ENCODE results near the gene NCKIPSD.

Gene NCKIPSD

DNA sequence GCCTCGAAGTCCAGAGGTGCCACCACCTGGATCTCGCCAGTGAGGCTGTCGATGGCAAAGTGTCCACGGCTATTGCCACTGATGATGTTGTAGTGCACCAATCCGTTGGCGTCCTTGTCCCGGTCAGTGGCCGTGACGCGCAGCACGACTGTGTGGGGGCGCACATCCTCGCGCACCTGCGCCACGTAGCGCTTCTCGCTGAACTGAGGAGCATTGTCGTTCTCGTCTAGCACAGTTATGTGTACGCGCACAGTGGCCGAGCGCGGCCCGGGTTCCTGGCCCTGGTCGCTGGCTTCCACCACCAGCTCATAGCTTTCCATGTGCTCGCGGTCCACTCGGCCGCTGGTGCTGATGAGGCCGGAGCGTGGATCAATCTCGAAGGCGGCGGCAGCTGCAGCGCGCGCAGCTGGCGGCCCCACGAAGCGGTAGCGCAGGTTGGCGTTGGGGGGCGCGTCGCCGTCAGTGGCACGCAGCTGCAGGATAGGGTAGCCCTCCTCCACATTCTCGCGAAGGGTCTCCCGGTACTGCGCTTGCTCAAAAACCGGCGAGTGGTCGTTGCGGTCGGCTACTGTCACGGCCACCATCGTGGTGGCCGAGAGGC, 24.8 kb downstream of the NCKIPSD start:
- no peak overlapping the region for H3K27ac ChIP-seq
- no peak for DNase-seq (ENCODE audit: low spot score)
- ChIA-PET CTCF (no interaction called here), POLR2A (ENCODE audit: low non-redundant PET) (no interaction called here)
- TF ChIP-seq, protein P1, sequence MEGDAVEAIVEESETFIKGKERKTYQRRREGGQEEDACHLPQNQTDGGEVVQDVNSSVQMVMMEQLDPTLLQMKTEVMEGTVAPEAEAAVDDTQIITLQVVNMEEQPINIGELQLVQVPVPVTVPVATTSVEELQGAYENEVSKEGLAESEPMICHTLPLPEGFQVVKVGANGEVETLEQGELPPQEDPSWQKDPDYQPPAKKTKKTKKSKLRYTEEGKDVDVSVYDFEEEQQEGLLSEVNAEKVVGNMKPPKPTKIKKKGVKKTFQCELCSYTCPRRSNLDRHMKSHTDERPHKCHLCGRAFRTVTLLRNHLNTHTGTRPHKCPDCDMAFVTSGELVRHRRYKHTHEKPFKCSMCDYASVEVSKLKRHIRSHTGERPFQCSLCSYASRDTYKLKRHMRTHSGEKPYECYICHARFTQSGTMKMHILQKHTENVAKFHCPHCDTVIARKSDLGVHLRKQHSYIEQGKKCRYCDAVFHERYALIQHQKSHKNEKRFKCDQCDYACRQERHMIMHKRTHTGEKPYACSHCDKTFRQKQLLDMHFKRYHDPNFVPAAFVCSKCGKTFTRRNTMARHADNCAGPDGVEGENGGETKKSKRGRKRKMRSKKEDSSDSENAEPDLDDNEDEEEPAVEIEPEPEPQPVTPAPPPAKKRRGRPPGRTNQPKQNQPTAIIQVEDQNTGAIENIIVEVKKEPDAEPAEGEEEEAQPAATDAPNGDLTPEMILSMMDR (conservative IDR thresholded peaks at IDR 0.05; ENCODE audit: low read depth) = no peak

DNA sequence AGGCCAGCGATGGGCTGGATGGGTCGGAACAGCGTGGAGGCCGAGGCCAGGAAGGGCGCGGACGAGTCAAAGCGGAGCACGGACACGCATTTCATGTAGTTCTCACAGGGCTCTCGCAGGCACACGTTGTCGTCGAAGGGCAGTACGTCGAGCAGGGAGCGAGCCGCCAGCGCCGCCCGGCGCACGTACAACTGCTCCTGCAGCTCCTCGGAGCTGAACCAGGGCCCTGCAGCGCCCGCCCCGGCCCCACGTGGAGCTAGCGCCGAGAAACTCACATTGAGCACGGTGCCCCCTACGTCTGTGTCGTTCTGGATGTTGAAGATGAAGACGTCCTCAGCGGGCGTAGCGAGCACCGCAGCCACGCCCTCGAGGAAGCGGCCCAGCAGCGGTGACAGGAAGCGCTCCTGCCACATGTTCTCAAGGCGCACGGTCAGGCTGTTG, 28.9 kb downstream of the NCKIPSD start:
- TF ChIP-seq, protein P1 (conservative IDR thresholded peaks at IDR 0.05; ENCODE audit: low read depth) = no peak
- H3K27ac ChIP-seq = peak overlapping the region; percentile 86
- no peak for DNase-seq (ENCODE audit: low spot score)
- POLR2A ChIA-PET (ENCODE audit: low non-redundant PET) = no interaction called here
- CTCF ChIA-PET = interaction anchor here (1.0 kb wide), 1 partner anchor 23 kb away, joined by 3 read pairs; no protein-coding TSS in a partner anchor

DNA sequence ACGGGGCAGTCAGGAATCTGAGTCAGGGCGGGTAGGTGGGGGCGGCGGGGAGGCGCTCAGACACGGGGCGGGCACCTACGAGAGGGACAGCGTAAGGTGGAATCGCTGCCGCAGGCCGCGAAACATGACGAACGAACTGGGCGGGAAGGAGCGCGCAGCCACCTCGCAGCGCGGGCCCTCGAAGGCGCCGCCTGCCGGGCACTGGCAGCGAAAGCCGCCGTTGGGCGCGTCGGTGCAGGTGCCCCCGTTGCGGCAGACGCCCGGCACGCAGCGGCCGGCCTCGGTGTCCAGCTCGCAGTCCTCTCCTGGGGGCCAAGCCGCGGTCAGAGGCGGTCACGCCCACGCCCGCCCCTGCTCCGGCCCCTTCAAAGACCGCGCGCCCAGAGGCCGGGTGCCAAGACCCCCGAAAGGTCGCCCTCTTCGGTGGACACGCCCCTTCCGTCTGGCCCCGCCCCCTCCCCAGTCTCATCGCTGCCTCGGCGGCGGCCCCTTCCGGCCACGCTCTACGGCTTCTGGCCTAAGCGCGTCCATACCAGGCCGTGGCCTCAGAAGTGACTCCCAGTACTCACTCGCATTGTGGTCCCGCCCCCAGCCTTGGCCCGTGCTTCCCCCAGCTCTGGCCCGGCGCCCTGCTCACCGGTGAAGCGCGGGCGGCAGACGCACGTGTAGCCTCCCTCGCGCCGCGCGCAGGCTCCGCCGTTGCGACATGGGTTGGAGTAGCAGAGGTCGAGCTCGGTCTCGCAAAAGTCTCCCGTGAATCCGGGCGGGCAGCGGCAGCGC, 29.5 kb downstream of the NCKIPSD start:
- TF ChIP-seq, protein P1 (conservative IDR thresholded peaks at IDR 0.05; ENCODE audit: low read depth) = peak; percentile 82
- POLR2A ChIA-PET (ENCODE audit: low non-redundant PET) = no interaction called here
- CTCF ChIA-PET = interaction anchor here (0.6 to 1.0 kb wide), 2 partner anchors 23 to 326 kb away, joined by 3 read pairs; no protein-coding TSS in a partner anchor
- peak; percentile 85 for DNase-seq (ENCODE audit: low spot score)
- peak overlapping the region; percentile 86 for H3K27ac ChIP-seq

DNA sequence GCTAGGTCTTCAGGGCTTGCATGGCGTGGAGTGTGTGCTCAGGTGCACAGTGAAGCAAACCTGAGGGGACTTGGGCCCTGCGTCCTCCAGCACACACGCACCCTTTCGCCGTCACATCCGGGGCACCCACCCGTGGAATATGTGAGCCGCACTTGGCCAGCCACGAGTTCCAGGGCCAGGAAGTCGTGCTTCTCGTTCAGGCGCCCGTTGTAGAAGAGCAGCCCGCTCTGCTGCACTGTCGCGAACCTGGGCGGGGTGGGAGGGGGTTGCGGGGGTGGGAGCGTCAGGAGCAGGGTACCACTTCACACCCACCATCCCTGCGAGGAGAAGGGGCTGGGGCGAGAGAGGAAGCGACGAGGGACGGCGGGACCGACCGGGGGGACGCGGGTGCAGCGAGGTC, 30.1 kb downstream of the NCKIPSD start:
- ChIA-PET CTCF (interaction anchor here (0.6 kb wide), 2 partner anchors 10 to 325 kb away, joined by 3 read pairs; no protein-coding TSS in a partner anchor), POLR2A (ENCODE audit: low non-redundant PET) (no interaction called here)
- no peak for DNase-seq (ENCODE audit: low spot score)
- peak overlapping the region; percentile 86 for H3K27ac ChIP-seq
- TF ChIP-seq, protein P1 (conservative IDR thresholded peaks at IDR 0.05; ENCODE audit: low read depth) = no peak

DNA sequence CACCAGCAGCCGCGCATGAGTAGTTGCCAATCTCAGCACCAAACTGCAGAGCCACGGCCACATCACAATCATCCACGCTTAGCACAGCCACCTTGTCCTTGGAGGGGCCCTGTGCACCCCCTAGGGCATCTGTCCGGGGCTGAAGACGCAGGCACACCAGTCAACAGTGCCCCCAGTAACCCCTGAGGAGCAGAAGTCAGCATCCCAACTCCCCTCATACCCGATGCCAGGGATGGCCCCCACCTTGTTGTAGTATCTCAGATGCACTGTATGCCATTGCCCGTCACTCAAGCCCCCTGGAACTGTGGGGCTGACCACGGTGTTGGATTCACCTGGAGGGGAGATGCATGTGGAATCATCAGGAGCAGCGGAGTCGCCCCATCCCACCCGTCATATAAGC, 30.7 kb downstream of the NCKIPSD start:
- POLR2A ChIA-PET (ENCODE audit: low non-redundant PET) = no interaction called here
- peak overlapping the region; percentile 86 for H3K27ac ChIP-seq
- CTCF ChIA-PET = interaction anchor here (0.6 kb wide), 1 partner anchor 11 kb away, joined by 3 read pairs; no protein-coding TSS in a partner anchor
- TF ChIP-seq, protein P1 (conservative IDR thresholded peaks at IDR 0.05; ENCODE audit: low read depth) = no peak
- DNase-seq (ENCODE audit: low spot score) = no peak

DNA sequence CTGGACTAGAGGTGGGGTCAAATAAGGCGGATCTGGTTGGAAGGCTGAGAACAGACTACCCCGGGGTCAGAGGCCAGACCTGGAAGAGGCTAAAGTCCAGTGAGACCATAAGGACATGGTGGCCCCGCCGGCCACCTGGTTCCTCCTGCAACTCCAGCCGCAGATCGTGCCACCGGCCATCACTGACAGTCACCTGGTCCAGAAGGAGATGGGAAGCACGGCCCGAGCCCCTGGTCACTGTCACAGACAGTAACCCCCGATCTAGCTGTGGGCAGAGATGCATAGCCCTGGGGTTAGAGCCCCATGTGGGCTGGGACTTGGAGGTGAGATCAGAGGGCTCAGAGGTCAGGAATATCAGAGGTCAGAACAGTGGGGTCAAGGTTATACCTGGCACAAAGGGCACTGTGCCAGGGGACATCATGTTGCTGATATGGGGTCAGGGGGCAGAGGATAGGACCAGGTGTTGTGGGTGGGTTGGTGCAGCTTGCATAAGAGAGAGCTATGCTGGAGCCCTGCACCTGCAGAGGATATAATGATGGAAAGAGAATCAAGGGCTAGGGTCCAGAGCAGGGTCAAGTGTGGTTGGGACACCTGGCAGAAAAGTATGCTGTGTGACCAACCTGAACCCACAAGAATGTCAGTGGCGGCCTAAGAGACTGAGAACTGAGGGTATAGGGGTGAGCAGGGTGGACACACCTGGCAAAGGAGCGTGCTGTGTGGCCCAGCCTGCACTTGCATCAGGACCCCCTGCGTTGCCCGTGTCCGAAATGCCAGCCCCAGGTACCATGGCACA, 32.6 kb downstream of the NCKIPSD start:
- peak overlapping the region; percentile 3; the same call in 1 of the 2 replicates for H3K27ac ChIP-seq
- POLR2A ChIA-PET (ENCODE audit: low non-redundant PET) = no interaction called here
- TF ChIP-seq, protein P1 (conservative IDR thresholded peaks at IDR 0.05; ENCODE audit: low read depth) = no peak
- CTCF ChIA-PET = no interaction called here
- DNase-seq (ENCODE audit: low spot score) = no peak
